M059J (cell line): ENCODE data around the gene POLR1D. TPM values are rescaled to one million over a fixed set of nuclear protein-coding genes. Genes with fewer than 3 reads are reported as not detected.

ENCODE experiments used
- DNase-seq: peaks from one replicate; pipeline ENCODE4 v3.0.0-alpha.2; 2012; ENCODE audit warnings: low read depth
- total RNA-seq: library from RNA; depleted of rRNA; stranded (reverse); fragments of >200 nt; shearing (Covaris generic); gene quantifications from 2 replicates; pipeline ENCODE4 v1.2.3, GENCODE V29; 2014; rRNA removed

POLR1D gene
- 71.0 and 78.4 TPM in 2 replicates for total RNA-seq

- peak; percentile 79 for DNase-seq
Observed at GRCh38 chr13:27621366-27622101, at the start of gene POLR1D. POLR1D (plus strand) TSS chr13:27621892; CDS start chr13:27621984, 92 bp downstream.

GRCh38 chr13:27572234-27572901, 49.3 kb upstream of the POLR1D start:
- DNase-seq, result no peak

- DNase-seq, result peak; percentile 83
Observed at GRCh38 chr13:27573265-27573664, 48.4 kb upstream of the POLR1D start.

GRCh38 chr13:27574661-27575060, 47.0 kb upstream of the POLR1D start:
- DNase-seq, result peak; percentile 14

- peak; percentile 39 for DNase-seq
Observed at GRCh38 chr13:27578121-27579030, 43.3 kb upstream of the POLR1D start.

GRCh38 chr13:27583645-27584044, 38.0 kb upstream of the POLR1D start:
- peak; percentile 70 for DNase-seq

- no peak for DNase-seq
Observed at GRCh38 chr13:27587095-27587746, 34.5 kb upstream of the POLR1D start.

GRCh38 chr13:27588405-27588804, 33.3 kb upstream of the POLR1D start:
- DNase-seq, result no peak

- no peak for DNase-seq
Observed at GRCh38 chr13:27592865-27593264, 28.8 kb upstream of the POLR1D start.

GRCh38 chr13:27593267-27593666, 28.4 kb upstream of the POLR1D start:
- DNase-seq, result no peak

GRCh38 chr13:27595055-27595811, 26.5 kb upstream of the POLR1D start:
- DNase-seq, result peak; percentile 52

GRCh38 chr13:27599096-27599495, 22.6 kb upstream of the POLR1D start:
- no peak for DNase-seq

GRCh38 chr13:27599845-27600553, 21.7 kb upstream of the POLR1D start:
- DNase-seq, result peak; percentile 90

- DNase-seq, result no peak
Observed at GRCh38 chr13:27600711-27601110, 21.0 kb upstream of the POLR1D start.

- DNase-seq, result no peak
Observed at GRCh38 chr13:27601208-27601607, 20.5 kb upstream of the POLR1D start.

GRCh38 chr13:27601803-27602202, 19.9 kb upstream of the POLR1D start:
- DNase-seq, result no peak

GRCh38 chr13:27605099-27605498, 16.6 kb upstream of the POLR1D start:
- DNase-seq, result no peak

GRCh38 chr13:27605610-27606200, 16.0 kb upstream of the POLR1D start:
- no peak for DNase-seq

GRCh38 chr13:27607125-27607524, 14.6 kb upstream of the POLR1D start:
- DNase-seq, result peak; percentile 78

GRCh38 chr13:27613628-27614027, 8.1 kb upstream of the POLR1D start:
- DNase-seq, result no peak
